Measurements from ENCODE around the gene TMEM132C. TPM values are rescaled to one million over a fixed set of nuclear protein-coding genes. Genes with fewer than 3 reads are reported as not detected.

Gene TMEM132C
- total RNA-seq, 1 experiment from 2014 or later: not detected

- TF ChIP-seq, protein P1, sequence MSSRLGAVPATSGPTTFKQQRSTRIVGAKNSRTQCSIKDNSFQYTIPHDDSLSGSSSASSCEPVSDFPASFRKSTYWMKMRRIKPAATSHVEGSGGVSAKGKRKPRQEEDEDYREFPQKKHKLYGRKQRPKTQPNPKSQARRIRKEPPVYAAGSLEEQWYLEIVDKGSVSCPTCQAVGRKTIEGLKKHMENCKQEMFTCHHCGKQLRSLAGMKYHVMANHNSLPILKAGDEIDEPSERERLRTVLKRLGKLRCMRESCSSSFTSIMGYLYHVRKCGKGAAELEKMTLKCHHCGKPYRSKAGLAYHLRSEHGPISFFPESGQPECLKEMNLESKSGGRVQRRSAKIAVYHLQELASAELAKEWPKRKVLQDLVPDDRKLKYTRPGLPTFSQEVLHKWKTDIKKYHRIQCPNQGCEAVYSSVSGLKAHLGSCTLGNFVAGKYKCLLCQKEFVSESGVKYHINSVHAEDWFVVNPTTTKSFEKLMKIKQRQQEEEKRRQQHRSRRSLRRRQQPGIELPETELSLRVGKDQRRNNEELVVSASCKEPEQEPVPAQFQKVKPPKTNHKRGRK (CRISPR knock-in tag; IDR thresholded peaks at IDR 0.05; ENCODE audit: borderline replicate concordance): no peak
- TF ChIP-seq KAT7 (CRISPR knock-in tag; IDR thresholded peaks at IDR 0.05; ENCODE audit: borderline replicate concordance): no peak
- TF ChIP-seq FOXK1 (CRISPR knock-in tag; IDR thresholded peaks at IDR 0.05): no peak
- TF ChIP-seq NFATC4 (CRISPR knock-in tag; IDR thresholded peaks at IDR 0.05): no peak
- no peak for TF ChIP-seq NR1H2 (CRISPR knock-in tag; IDR thresholded peaks at IDR 0.05)
- no peak for TF ChIP-seq GRHL2 (CRISPR knock-in tag; IDR thresholded peaks at IDR 0.05; ENCODE audit: insufficient replicate concordance, severe bottlenecking)
- TF ChIP-seq MXD4 (CRISPR knock-in tag; IDR thresholded peaks at IDR 0.05; ENCODE audit: borderline replicate concordance): no peak
- TF ChIP-seq ZBTB21 (CRISPR knock-in tag; IDR thresholded peaks at IDR 0.05; ENCODE audit: borderline replicate concordance): no peak
- no peak for TF ChIP-seq NFYB (CRISPR knock-in tag; conservative IDR thresholded peaks at IDR 0.05; ENCODE audit: low read depth)
- TF ChIP-seq, protein P2, sequence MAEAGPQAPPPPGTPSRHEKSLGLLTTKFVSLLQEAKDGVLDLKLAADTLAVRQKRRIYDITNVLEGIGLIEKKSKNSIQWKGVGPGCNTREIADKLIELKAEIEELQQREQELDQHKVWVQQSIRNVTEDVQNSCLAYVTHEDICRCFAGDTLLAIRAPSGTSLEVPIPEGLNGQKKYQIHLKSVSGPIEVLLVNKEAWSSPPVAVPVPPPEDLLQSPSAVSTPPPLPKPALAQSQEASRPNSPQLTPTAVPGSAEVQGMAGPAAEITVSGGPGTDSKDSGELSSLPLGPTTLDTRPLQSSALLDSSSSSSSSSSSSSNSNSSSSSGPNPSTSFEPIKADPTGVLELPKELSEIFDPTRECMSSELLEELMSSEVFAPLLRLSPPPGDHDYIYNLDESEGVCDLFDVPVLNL (CRISPR knock-in tag; IDR thresholded peaks at IDR 0.05; ENCODE audit: borderline replicate concordance, low read depth): no peak
- no peak for TF ChIP-seq CBFB (CRISPR knock-in tag; IDR thresholded peaks at IDR 0.05; ENCODE audit: low read depth)
- peaks cover 66% of the 10 kb centered on the region for H3K36me3 Mint-ChIP-seq
- no peaks in the 10 kb centered on the region for H3K4me1 Mint-ChIP-seq
- POLR2A ChIA-PET: interaction anchor here (0.6 kb wide), 1 partner anchor 1240 kb away, joined by 3 read pairs; no protein-coding TSS in a partner anchor
- ATAC-seq (no peak), DNase-seq (ENCODE audit: low spot score) (no peak)
- H3K27me3 Mint-ChIP-seq (ENCODE audit: low read depth): peaks cover 19% of the 10 kb centered on the region
- no peak overlapping the region for H3K4me3 Mint-ChIP-seq
- H3K9me3 Mint-ChIP-seq: peaks cover 66% of the 10 kb centered on the region
- CTCF ChIA-PET: no interaction called here
- no peak overlapping the region for H3K27ac Mint-ChIP-seq
Observed at GRCh38 chr12:128623748-128624147, 356.8 kb downstream of the TMEM132C start.

DNA sequence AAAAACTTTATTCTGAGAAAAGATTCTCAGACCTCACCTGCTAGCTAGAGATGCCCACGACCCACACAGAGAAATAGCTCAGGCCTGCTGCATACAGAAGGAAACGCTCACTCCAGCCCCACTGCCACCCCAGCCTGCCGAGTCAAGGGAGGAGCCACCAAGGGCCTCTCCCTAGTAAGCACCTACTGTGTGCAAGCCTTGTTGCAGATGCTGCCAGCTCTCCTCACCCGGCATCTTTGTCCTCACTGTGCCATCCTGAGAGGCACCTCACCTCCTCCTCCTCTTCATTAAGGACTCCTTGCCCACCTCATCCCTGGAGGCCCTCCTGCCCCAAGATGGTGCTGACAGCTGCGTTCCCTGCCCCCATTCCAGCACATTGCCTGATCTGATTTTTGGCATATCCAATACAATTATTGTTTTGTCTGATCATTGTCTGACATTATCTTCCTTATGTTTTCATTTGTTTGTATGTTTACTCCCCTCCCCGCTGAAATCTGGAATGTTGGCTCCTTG lies 359.9 kb downstream of the TMEM132C start:
- no peak for ATAC-seq
- no peak overlapping the region for H3K27ac Mint-ChIP-seq
- H3K9me3 Mint-ChIP-seq: peaks cover 65% of the 10 kb centered on the region
- no peaks in the 10 kb centered on the region for H3K4me1 Mint-ChIP-seq
- POLR2A ChIA-PET: no interaction called here
- H3K36me3 Mint-ChIP-seq: peaks cover 60% of the 10 kb centered on the region
- peaks cover 19% of the 10 kb centered on the region for H3K27me3 Mint-ChIP-seq (ENCODE audit: low read depth)
- no peak for DNase-seq (ENCODE audit: low spot score)
- CTCF ChIA-PET: no interaction called here
- no peak overlapping the region for H3K4me3 Mint-ChIP-seq
- no peak for TF ChIP-seq CREM (CRISPR knock-in tag; IDR thresholded peaks at IDR 0.05)
- no peak for TF ChIP-seq ZNF121 (CRISPR knock-in tag; IDR thresholded peaks at IDR 0.05)
- no peak for TF ChIP-seq NFATC4 (CRISPR knock-in tag; IDR thresholded peaks at IDR 0.05)
- no peak for TF ChIP-seq GRHL2 (CRISPR knock-in tag; IDR thresholded peaks at IDR 0.05; ENCODE audit: insufficient replicate concordance, severe bottlenecking)
- TF ChIP-seq NR1H2 (CRISPR knock-in tag; IDR thresholded peaks at IDR 0.05): no peak
- no peak for TF ChIP-seq ATF2 (CRISPR knock-in tag; IDR thresholded peaks at IDR 0.05; ENCODE audit: borderline replicate concordance, low read depth)
- TF ChIP-seq EMX1 (CRISPR knock-in tag; IDR thresholded peaks at IDR 0.05): no peak
- TF ChIP-seq ETV6 (CRISPR knock-in tag; IDR thresholded peaks at IDR 0.05): no peak
- no peak for TF ChIP-seq ZNF281 (CRISPR knock-in tag; IDR thresholded peaks at IDR 0.05)
- TF ChIP-seq MYBL2 (CRISPR knock-in tag; IDR thresholded peaks at IDR 0.05): no peak
- TF ChIP-seq RELA (CRISPR knock-in tag; IDR thresholded peaks at IDR 0.05; ENCODE audit: borderline replicate concordance): no peak
- TF ChIP-seq, protein P3, sequence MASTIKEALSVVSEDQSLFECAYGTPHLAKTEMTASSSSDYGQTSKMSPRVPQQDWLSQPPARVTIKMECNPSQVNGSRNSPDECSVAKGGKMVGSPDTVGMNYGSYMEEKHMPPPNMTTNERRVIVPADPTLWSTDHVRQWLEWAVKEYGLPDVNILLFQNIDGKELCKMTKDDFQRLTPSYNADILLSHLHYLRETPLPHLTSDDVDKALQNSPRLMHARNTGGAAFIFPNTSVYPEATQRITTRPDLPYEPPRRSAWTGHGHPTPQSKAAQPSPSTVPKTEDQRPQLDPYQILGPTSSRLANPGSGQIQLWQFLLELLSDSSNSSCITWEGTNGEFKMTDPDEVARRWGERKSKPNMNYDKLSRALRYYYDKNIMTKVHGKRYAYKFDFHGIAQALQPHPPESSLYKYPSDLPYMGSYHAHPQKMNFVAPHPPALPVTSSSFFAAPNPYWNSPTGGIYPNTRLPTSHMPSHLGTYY (CRISPR knock-in tag; IDR thresholded peaks at IDR 0.05): no peak
- no peak for TF ChIP-seq ZNF138 (CRISPR knock-in tag; conservative IDR thresholded peaks at IDR 0.05)
- no peak for TF ChIP-seq NFYB (CRISPR knock-in tag; conservative IDR thresholded peaks at IDR 0.05; ENCODE audit: low read depth)
- TF ChIP-seq SOX15 (CRISPR knock-in tag; IDR thresholded peaks at IDR 0.05): no peak
- no peak for TF ChIP-seq USF2 (CRISPR knock-in tag; IDR thresholded peaks at IDR 0.05)
- TF ChIP-seq PRRX2 (CRISPR knock-in tag; IDR thresholded peaks at IDR 0.05): no peak
- TF ChIP-seq ELF4 (CRISPR knock-in tag; IDR thresholded peaks at IDR 0.05; ENCODE audit: low read depth): no peak
- TF ChIP-seq RORB (CRISPR knock-in tag; IDR thresholded peaks at IDR 0.05): no peak

Measured in WTC11 (cell line).